Measurements from ENCODE around the gene SCG3. TPM values are rescaled to one million over a fixed set of nuclear protein-coding genes. Genes with fewer than 3 reads are reported as not detected.
A peak's percentile ranks its signal among the peaks of the same experiment; 100 is the strongest.

The SCG3 gene
- total RNA-seq, 1 donor from 2014 or later, result 219 TPM

DNA sequence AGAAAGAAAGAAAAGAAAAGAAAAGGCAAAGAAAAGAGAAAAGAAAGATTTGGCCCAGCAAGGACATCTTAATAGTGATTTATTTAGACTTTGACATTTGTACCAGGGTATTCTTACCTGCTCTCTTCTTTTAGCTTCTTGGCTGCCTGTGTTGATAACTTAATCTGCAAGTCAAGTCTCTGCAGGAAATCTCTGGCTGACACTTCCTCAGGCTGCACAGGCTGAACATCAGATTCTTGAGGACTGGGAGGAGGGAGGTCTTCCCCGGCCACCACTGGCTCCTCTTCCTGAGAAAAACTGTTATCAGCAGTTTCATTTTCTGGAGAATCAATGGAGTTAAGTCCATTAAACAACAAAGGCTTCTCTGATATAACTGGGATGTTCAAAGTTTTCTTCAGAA is 43.4 kb downstream of the SCG3 start:
- TF ChIP-seq, protein P1, sequence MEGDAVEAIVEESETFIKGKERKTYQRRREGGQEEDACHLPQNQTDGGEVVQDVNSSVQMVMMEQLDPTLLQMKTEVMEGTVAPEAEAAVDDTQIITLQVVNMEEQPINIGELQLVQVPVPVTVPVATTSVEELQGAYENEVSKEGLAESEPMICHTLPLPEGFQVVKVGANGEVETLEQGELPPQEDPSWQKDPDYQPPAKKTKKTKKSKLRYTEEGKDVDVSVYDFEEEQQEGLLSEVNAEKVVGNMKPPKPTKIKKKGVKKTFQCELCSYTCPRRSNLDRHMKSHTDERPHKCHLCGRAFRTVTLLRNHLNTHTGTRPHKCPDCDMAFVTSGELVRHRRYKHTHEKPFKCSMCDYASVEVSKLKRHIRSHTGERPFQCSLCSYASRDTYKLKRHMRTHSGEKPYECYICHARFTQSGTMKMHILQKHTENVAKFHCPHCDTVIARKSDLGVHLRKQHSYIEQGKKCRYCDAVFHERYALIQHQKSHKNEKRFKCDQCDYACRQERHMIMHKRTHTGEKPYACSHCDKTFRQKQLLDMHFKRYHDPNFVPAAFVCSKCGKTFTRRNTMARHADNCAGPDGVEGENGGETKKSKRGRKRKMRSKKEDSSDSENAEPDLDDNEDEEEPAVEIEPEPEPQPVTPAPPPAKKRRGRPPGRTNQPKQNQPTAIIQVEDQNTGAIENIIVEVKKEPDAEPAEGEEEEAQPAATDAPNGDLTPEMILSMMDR (IDR thresholded peaks at IDR 0.05; ENCODE audit: partially characterized antibody, unreplicated experiment), result no peak
- Mint-ChIP-seq H3K4me3 (ENCODE audit: unreplicated experiment) (no peak overlapping the region), H3K27ac (ENCODE audit: unreplicated experiment) (no peak overlapping the region), H3K4me1 (ENCODE audit: low read depth, unreplicated experiment) (peaks cover 10% of the 10 kb centered on the region), H3K36me3 (ENCODE audit: unreplicated experiment) (no peaks in the 10 kb centered on the region), H3K27me3 (ENCODE audit: unreplicated experiment) (no peaks in the 10 kb centered on the region), H3K9me3 (ENCODE audit: unreplicated experiment) (no peaks in the 10 kb centered on the region)
- DNase-seq, result no peak

DNA sequence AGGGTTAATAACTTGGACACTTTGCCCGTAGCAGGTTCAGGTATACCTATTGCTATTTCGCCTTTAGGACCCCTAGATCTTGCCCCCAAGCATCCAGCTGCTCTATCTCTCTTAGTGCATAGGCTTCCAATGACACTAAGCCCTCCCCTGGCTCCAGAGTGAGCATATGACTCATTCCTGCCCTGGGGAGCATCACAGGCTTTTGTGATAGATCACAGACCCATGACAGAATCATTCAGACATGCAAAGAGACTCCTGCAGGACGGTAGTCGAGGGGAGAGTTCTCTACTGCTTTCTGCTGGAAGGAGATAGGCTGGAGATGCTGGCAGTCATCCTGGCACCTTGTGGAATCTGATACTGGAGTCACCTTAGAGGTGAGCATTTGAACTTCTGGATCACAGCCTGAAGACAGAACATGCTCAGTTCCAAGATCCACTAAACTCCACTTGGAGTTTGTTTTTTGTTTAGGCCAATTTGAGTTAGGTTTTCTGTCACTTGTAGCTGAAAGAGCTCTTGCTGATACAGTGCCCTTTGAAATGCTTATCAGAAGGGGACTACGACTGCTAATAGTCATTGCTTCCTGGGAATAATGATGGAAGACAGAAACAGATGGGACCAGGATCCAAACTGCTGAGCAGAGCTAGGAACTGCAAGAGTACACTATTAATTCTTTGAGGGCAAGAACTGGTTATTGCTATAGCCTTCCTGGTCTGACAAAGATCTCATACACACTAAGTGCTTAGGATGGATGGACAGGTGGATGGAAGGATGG is 45.2 kb downstream of the SCG3 start:
- H3K4me3 Mint-ChIP-seq (ENCODE audit: unreplicated experiment), result peak overlapping the region; percentile 39
- no peaks in the 10 kb centered on the region for H3K27me3 Mint-ChIP-seq (ENCODE audit: unreplicated experiment)
- no peaks in the 10 kb centered on the region for H3K9me3 Mint-ChIP-seq (ENCODE audit: unreplicated experiment)
- H3K36me3 Mint-ChIP-seq (ENCODE audit: unreplicated experiment), result no peaks in the 10 kb centered on the region
- DNase-seq, result peak; percentile 59
- TF ChIP-seq, protein P1 (IDR thresholded peaks at IDR 0.05; ENCODE audit: partially characterized antibody, unreplicated experiment), result no peak
- H3K27ac Mint-ChIP-seq (ENCODE audit: unreplicated experiment), result peak overlapping the region; percentile 14
- peaks cover 10% of the 10 kb centered on the region for H3K4me1 Mint-ChIP-seq (ENCODE audit: low read depth, unreplicated experiment)

DNA sequence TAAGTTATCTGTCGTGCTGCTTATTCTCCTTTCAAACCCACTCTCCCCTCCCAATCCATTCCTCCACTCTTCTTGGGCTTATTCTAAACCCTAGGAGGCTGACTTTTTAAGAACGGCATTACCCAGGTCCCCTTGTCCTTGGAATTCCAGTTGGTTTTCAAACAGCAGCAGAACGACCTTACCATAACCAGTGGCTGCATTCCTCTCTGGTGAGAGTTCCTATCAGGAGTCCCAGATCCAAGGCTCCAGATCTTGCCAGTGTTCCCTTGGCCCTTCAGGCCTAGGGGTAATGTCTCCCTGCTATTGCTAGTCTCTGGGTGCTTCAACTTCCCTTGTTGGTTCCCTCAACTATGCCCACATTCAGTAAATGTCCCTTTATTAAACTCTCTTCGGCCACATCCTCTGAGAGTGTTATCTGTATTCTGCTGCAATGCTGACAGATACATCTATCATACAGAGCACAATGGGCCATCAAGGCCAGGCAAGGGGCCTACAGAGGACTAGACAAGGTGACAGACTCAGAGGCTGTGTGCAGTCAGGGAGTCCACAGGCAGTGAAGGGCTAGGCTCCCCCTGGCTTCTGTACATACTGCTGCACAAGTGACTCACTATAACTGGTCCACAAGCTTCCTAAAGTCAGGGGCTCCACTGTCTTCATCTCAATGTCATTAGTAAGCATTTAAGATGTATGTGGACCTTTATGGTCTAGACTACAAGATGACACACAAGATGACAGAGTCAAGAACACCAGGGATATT is 46.0 kb downstream of the SCG3 start:
- Mint-ChIP-seq H3K36me3 (ENCODE audit: unreplicated experiment) (no peaks in the 10 kb centered on the region), H3K4me1 (ENCODE audit: low read depth, unreplicated experiment) (peaks cover 9% of the 10 kb centered on the region), H3K27me3 (ENCODE audit: unreplicated experiment) (no peaks in the 10 kb centered on the region), H3K9me3 (ENCODE audit: unreplicated experiment) (no peaks in the 10 kb centered on the region), H3K4me3 (ENCODE audit: unreplicated experiment) (no peak overlapping the region), H3K27ac (ENCODE audit: unreplicated experiment) (no peak overlapping the region)
- no peak for DNase-seq
- TF ChIP-seq, protein P1 (IDR thresholded peaks at IDR 0.05; ENCODE audit: partially characterized antibody, unreplicated experiment), result no peak

DNA sequence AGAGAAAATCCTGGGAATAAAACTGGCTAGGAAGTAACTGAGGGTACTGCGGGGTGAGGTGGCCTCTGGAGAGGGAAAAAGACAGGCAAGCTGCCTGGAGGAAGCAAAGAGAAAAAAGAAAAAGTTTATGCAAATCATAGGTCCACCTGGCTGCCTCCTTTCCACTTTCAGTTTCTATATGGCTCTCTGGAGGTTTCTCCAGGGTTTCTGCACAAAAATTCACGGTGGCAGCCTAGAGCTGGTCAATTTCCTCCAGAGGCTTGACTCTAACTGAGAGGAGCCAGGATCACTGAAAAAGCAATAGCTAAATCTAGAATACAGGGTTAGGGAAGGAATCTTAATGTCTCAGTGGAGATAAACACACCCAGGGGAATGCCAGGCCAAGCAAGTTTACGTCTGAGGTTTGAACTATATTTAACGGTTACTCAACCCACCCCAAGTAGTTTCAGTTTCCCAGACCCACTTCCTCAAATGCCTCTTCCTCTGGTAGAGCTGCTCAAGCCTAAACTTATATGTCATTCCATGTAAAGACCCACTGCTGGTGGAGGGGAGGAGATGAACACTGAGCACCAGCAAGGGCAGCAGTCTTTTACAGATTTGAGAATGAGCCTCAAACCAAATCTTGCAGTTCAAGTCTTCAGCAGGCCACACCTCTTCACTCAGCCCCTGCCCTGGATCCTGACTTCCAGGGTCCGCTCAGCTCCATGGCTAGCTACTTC is 50.4 kb downstream of the SCG3 start:
- no peak overlapping the region for H3K27ac Mint-ChIP-seq (ENCODE audit: unreplicated experiment)
- H3K4me3 Mint-ChIP-seq (ENCODE audit: unreplicated experiment), result no peak overlapping the region
- TF ChIP-seq, protein P1 (IDR thresholded peaks at IDR 0.05; ENCODE audit: partially characterized antibody, unreplicated experiment), result no peak
- H3K27me3 Mint-ChIP-seq (ENCODE audit: unreplicated experiment), result peaks cover 2% of the 10 kb centered on the region
- H3K9me3 Mint-ChIP-seq (ENCODE audit: unreplicated experiment), result peaks cover 2% of the 10 kb centered on the region
- H3K36me3 Mint-ChIP-seq (ENCODE audit: unreplicated experiment), result no peaks in the 10 kb centered on the region
- H3K4me1 Mint-ChIP-seq (ENCODE audit: low read depth, unreplicated experiment), result peaks cover 5% of the 10 kb centered on the region
- no peak for DNase-seq

Data from glutamatergic neuron (in vitro differentiated cells).